ENCODE measurements around the gene SPATS2. TPM values are rescaled to one million over a fixed set of nuclear protein-coding genes. Genes with fewer than 3 reads are reported as not detected.

Gene SPATS2
- total RNA-seq, 1 experiment from 2014 or later = 74.2 TPM

DNA sequence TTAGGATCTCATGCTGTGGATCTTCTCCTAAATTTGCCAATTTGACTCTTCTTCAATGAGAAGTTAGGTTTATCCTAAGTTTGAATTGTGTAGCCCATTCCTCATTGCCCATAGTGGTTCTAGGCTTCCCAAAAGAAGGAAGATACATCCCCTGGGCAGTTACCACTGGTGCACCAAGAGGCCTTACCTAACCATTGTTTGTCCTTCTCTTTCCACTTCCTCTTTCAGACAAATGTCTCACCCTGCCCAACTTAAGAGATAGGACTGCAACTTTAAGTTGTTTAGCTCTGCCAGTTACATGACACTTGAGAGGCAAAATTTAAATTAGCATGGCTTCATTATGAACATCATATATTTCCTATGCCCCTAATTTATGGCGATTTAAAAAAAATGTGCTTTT, 162.2 kb downstream of the SPATS2 start:
- POLR2A ChIA-PET = no interaction called here
- Histone ChIP-seq H3K79me2 (ENCODE audit: insufficient read depth, low read length) (no peaks in the 10 kb centered on the region), H3K4me1 (ENCODE audit: control insufficient read depth in 1 of 2, insufficient read depth in 2 of 2, low read length in 2 of 2) (peaks cover 0 to 5% of the 10 kb centered on the region in 2 experiments; a peak in 2 of 4 replicates), H3K9ac (ENCODE audit: low read length) (no peak overlapping the region), H3K27ac (ENCODE audit: low read depth, low read length) (no peak overlapping the region), H3K4me2 (ENCODE audit: low read length) (no peak overlapping the region), H2AFZ (ENCODE audit: low read depth, low read length, poor library complexity, severe bottlenecking) (no peak overlapping the region), H3K9me2 (ENCODE audit: insufficient read depth) (no peaks in the 10 kb centered on the region), H3K36me3 (ENCODE audit: control insufficient read depth in 1 of 2, insufficient read depth in 2 of 2, low read length in 2 of 2) (peaks cover 19 to 22% of the 10 kb centered on the region in 2 experiments), H4K20me1 (ENCODE audit: insufficient read depth) (no peaks in the 10 kb centered on the region), H3K27me3 (ENCODE audit: insufficient read depth, low read length) (no peaks in the 10 kb centered on the region), H3K4me3 (replicated peaks in 1 of 2; ENCODE audit: low read depth in 1 of 2, low read length in 2 of 2) (no peak overlapping the region), H3K9me3 (ENCODE audit: control insufficient read depth in 1 of 2, insufficient read depth in 1 of 2, low read depth in 1 of 2, low read length in 2 of 2) (no peaks in the 10 kb centered on the region)
- RAD21 ChIA-PET (ENCODE audit: low non-redundant PET in 1 of 2, low total read pairs in 2 of 2, uncharacterized antibody in 2 of 2, unreplicated experiment in 2 of 2) = no interaction called here
- DNase-seq (ENCODE audit: low read depth, low spot score) = no peak
- CTCF ChIA-PET = interaction anchor here (3.2 kb wide), 1 partner anchor 171 kb away, joined by 10 read pairs; no protein-coding TSS in a partner anchor
- intact Hi-C loops (cut with micrococcal nuclease) = no loop called here
- TF ChIP-seq EZH2 (IDR thresholded peaks at IDR 0.05) (no peak), JUND (IDR thresholded peaks at IDR 0.05) (no peak), FOSL1 (IDR thresholded peaks at IDR 0.05; ENCODE audit: low read depth) (no peak), RAD21 (IDR thresholded peaks at IDR 0.05; ENCODE audit: low read depth) (no peak), SIN3A (IDR thresholded peaks at IDR 0.05; ENCODE audit: low read depth) (no peak), POLR2AphosphoS5 (IDR thresholded peaks at IDR 0.05; ENCODE audit: low read depth, low read length) (no peak), ZFX (IDR thresholded peaks at IDR 0.05) (no peak), EZH2phosphoT487 (IDR thresholded peaks at IDR 0.05; ENCODE audit: borderline replicate concordance) (no peak), YY1 (IDR thresholded peaks at IDR 0.05; ENCODE audit: extremely low read depth, insufficient replicate concordance, low read depth, low read length) (no peak), ATF3 (IDR thresholded peaks at IDR 0.05) (no peak), SP1 (IDR thresholded peaks at IDR 0.05; ENCODE audit: low read depth) (no peak), ELF1 (IDR thresholded peaks at IDR 0.05; ENCODE audit: borderline replicate concordance, low read depth) (no peak), POLR2A (IDR thresholded peaks at IDR 0.05; ENCODE audit: borderline replicate concordance, extremely low read depth, insufficient read depth, insufficient read length) (no peak)
- TF ChIP-seq, protein P1, sequence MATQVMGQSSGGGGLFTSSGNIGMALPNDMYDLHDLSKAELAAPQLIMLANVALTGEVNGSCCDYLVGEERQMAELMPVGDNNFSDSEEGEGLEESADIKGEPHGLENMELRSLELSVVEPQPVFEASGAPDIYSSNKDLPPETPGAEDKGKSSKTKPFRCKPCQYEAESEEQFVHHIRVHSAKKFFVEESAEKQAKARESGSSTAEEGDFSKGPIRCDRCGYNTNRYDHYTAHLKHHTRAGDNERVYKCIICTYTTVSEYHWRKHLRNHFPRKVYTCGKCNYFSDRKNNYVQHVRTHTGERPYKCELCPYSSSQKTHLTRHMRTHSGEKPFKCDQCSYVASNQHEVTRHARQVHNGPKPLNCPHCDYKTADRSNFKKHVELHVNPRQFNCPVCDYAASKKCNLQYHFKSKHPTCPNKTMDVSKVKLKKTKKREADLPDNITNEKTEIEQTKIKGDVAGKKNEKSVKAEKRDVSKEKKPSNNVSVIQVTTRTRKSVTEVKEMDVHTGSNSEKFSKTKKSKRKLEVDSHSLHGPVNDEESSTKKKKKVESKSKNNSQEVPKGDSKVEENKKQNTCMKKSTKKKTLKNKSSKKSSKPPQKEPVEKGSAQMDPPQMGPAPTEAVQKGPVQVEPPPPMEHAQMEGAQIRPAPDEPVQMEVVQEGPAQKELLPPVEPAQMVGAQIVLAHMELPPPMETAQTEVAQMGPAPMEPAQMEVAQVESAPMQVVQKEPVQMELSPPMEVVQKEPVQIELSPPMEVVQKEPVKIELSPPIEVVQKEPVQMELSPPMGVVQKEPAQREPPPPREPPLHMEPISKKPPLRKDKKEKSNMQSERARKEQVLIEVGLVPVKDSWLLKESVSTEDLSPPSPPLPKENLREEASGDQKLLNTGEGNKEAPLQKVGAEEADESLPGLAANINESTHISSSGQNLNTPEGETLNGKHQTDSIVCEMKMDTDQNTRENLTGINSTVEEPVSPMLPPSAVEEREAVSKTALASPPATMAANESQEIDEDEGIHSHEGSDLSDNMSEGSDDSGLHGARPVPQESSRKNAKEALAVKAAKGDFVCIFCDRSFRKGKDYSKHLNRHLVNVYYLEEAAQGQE (IDR thresholded peaks at IDR 0.05; ENCODE audit: low read depth) = no peak
- TF ChIP-seq, protein P2, sequence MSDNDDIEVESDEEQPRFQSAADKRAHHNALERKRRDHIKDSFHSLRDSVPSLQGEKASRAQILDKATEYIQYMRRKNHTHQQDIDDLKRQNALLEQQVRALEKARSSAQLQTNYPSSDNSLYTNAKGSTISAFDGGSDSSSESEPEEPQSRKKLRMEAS (IDR thresholded peaks at IDR 0.05) = no peak
- ATAC-seq = no peak
- no TSS peak for BruUV-seq (replicated peaks)
